K562 (cell line): ENCODE results near the gene IL34. TPM values are rescaled to one million over a fixed set of nuclear protein-coding genes. Genes with fewer than 3 reads are reported as not detected.

Source experiments
- ATAC-seq: fragments of 200-7000 bp; cut with Tn5 transposase; 3 replicates; pipeline ENCODE4 v1.9.1; 2020; ENCODE audit warnings: moderate library complexity
- BruUV-seq: library from RNA; stranded (reverse); fragments of 400-500 nt; replicated peaks from 2 replicates; lab custom pipeline; 2021; lab: Mats Ljungman, UMichigan
- CTCF ChIA-PET: fragments of 300-600 bp; formaldehyde crosslinking; extraction: SDS; loops from one replicate; lab custom pipeline; 2021; ENCODE audit warnings: low intra/inter-chr PET ratio; lab: Yijun Ruan, JAX
- POLR2A ChIA-PET: fragments of 300-600, 350-650 bp; sonication (Branson Sonifier 250); formaldehyde crosslinking; extraction: SDS; loops from one replicate; lab custom pipeline; 2021; ENCODE audit warnings: antibody characterized with exemption, inconsistent platforms; lab: Yijun Ruan, JAX
- DNase-seq, 4 experiments: peaks; one replicate each; pipeline versions ENCODE4 v3.0.0 to v3.0.0-alpha.2; 2011 to 2018; ENCODE audit warnings: low spot score in 3 of 4, mixed read lengths in 3 of 4; ENCODE audit errors: extremely low read depth in 1 of 4
- FAIRE-seq: peaks from 2 replicates; lab custom pipeline; 2011; peaks lifted over from hg19 to GRCh38; lab: Jason Lieb, UNC
- H2AFZ ChIP-seq: 2 replicates; pipeline ENCODE4 v1.6.0; 2011; ENCODE audit warnings: low read depth, low read length, control low read depth, inconsistent platforms
- H3K27ac ChIP-seq: fragments of 200-600 bp; 3 replicates; pipeline ENCODE4 v1.8.0; 2011; ENCODE audit warnings: low read depth, mild to moderate bottlenecking, control low read depth, inconsistent platforms, low read length, moderate library complexity, mixed read lengths; ENCODE audit errors: extremely low read depth
- H3K27me3 ChIP-seq, 2 experiments: fragments of 300-600 bp in 1 of 2; 2 replicates in 1 of 2; 3 replicates in 1 of 2; pipeline versions ENCODE4 v1.6.0 to v1.8.0; 2011; ENCODE audit warnings: inconsistent platforms in 2 of 2, low read length in 2 of 2, mild to moderate bottlenecking in 1 of 2, mixed read lengths in 1 of 2, moderate library complexity in 1 of 2; ENCODE audit not compliant: control insufficient read depth in 2 of 2, insufficient read depth in 2 of 2
- H3K36me3 ChIP-seq: fragments of 300-600 bp; 3 replicates; pipeline ENCODE4 v1.8.0; 2011; ENCODE audit warnings: mild to moderate bottlenecking, low read length, inconsistent platforms; ENCODE audit not compliant: control insufficient read depth, insufficient read depth
- H3K4me1 ChIP-seq, 2 experiments: fragments of 200-600 bp in 1 of 2; replicated peaks in 1 of 2; 2 replicates in 1 of 2; 3 replicates in 1 of 2; pipeline versions ENCODE4 v1.5.1 to v1.8.0; 2011; ENCODE audit warnings: inconsistent platforms in 2 of 2, low read length in 2 of 2, mild to moderate bottlenecking in 1 of 2, mixed read lengths in 1 of 2, moderate library complexity in 1 of 2; ENCODE audit not compliant: control insufficient read depth in 2 of 2, insufficient read depth in 2 of 2
- H3K4me2 ChIP-seq: 2 replicates; pipeline ENCODE4 v1.6.1; 2011; ENCODE audit warnings: low read length, control low read depth, inconsistent platforms, mixed read lengths; ENCODE audit not compliant: insufficient read depth
- H3K4me3 ChIP-seq: fragments of 200-600 bp; sonication (generic), shearing (Covaris generic); 2 replicates; pipeline ENCODE4 v1.5.1; 2016; ENCODE audit warnings: control low read depth, inconsistent platforms
- H3K79me2 ChIP-seq: fragments of 200-600 bp; 3 replicates; pipeline ENCODE4 v1.8.0; 2011; ENCODE audit warnings: low read length, inconsistent platforms; ENCODE audit not compliant: control insufficient read depth, insufficient read depth
- H3K9ac ChIP-seq, 2 experiments: 2 replicates each; pipeline versions ENCODE4 v1.6.0 to v1.6.1; 2011; ENCODE audit warnings: low read depth in 2 of 2, low read length in 2 of 2, control low read depth in 1 of 2, inconsistent platforms in 1 of 2, mild to moderate bottlenecking in 1 of 2, mixed read lengths in 1 of 2; ENCODE audit not compliant: insufficient read depth in 1 of 2
- H3K9me1 ChIP-seq: one replicate; pipeline ENCODE4 v1.6.0; 2011; ENCODE audit warnings: inconsistent platforms, mild to moderate bottlenecking, low read length, moderate library complexity; ENCODE audit not compliant: control insufficient read depth, insufficient read depth
- H3K9me3 ChIP-seq: replicated peaks from 2 replicates; pipeline ENCODE4 v1.5.1; 2011; ENCODE audit warnings: low read depth, low read length, inconsistent platforms; ENCODE audit not compliant: control insufficient read depth, insufficient read depth
- H4K20me1 ChIP-seq: replicated peaks from 2 replicates; pipeline ENCODE4 v1.6.1; 2011; ENCODE audit warnings: low read length, inconsistent platforms, mixed read lengths; ENCODE audit not compliant: control insufficient read depth, insufficient read depth
- ATF4 ChIP-seq: fragments of 450-650 bp; formaldehyde crosslinking; IDR thresholded peaks from 2 replicates; pipeline ENCODE4 v1.4.0; 2022; ENCODE audit warnings: mild to moderate bottlenecking, moderate library complexity
- BDP1 ChIP-seq: IDR thresholded peaks from 3 replicates; pipeline ENCODE4 v1.6.1; 2011; ENCODE audit not compliant: insufficient read length, insufficient read depth
- CHD1 ChIP-seq: fragments of 200-600 bp; sonication (generic); IDR thresholded peaks from one replicate; pipeline ENCODE4 v1.6.1; 2012; ENCODE audit warnings: mild to moderate bottlenecking, moderate library complexity, low read length, inconsistent platforms
- ELF4 ChIP-seq: fragments of 450-650 bp; formaldehyde crosslinking; IDR thresholded peaks from 2 replicates; pipeline ENCODE4 v1.4.0; 2022; ENCODE audit warnings: missing genetic modification characterization
- FOSL1 ChIP-seq: fragments of 200-800 bp; sonication (Bioruptor generic); conservative IDR thresholded peaks from 2 replicates; pipeline ENCODE4 v1.6.1; 2016; ENCODE audit warnings: missing genetic modification characterization, missing compliant biosample characterization
- LEF1 ChIP-seq: fragments of 450-650 bp; IDR thresholded peaks from 2 replicates; pipeline ENCODE4 v1.6.1; 2016; ENCODE audit warnings: mild to moderate bottlenecking
- SAP30 ChIP-seq: fragments of 200-600 bp; sonication (generic); IDR thresholded peaks from 2 replicates; pipeline ENCODE4 v1.6.1; 2012; ENCODE audit warnings: borderline replicate concordance, low read depth, mild to moderate bottlenecking, moderate library complexity, low read length, control low read depth, inconsistent platforms; ENCODE audit not compliant: insufficient read depth, poor library complexity, severe bottlenecking
- TCF15 ChIP-seq: fragments of 250-450 bp; sonication (Bioruptor Pico); IDR thresholded peaks from 2 replicates; pipeline ENCODE4 v1.8.0; 2022; ENCODE audit warnings: moderate library complexity, mild to moderate bottlenecking, inconsistent platforms
- TEAD2 ChIP-seq: fragments of 450-650 bp; IDR thresholded peaks from 2 replicates; pipeline ENCODE4 v1.6.1; 2016; ENCODE audit warnings: missing genetic modification characterization, control low read depth, missing compliant biosample characterization
- ZFPM2 ChIP-seq: fragments of 250-450 bp; sonication (Bioruptor Pico); IDR thresholded peaks from 2 replicates; pipeline ENCODE4 v1.5.1; 2022; ENCODE audit warnings: mild to moderate bottlenecking
- ZNF232 ChIP-seq: sonication (generic); formaldehyde crosslinking; IDR thresholded peaks from 2 replicates; pipeline ENCODE4 v1.8.0; 2022; ENCODE audit warnings: mild to moderate bottlenecking, missing genetic modification reagents
- ZNF347 ChIP-seq: fragments of 450-650 bp; formaldehyde crosslinking; IDR thresholded peaks from 2 replicates; pipeline ENCODE4 v1.4.0; 2020; ENCODE audit warnings: low read depth, mild to moderate bottlenecking, moderate library complexity
- ZNF551 ChIP-seq: fragments of 250-450 bp; sonication (Bioruptor Pico); IDR thresholded peaks from 2 replicates; pipeline ENCODE4 v1.5.0; 2021; ENCODE audit warnings: mild to moderate bottlenecking, moderate library complexity
- ZNF695 ChIP-seq: fragments of 450-650 bp; formaldehyde crosslinking; IDR thresholded peaks from 2 replicates; pipeline ENCODE4 v1.4.0; 2020; ENCODE audit warnings: mild to moderate bottlenecking, moderate library complexity
- ZNF830 ChIP-seq: fragments of 250-450 bp; sonication (Bioruptor Pico); IDR thresholded peaks from 2 replicates; pipeline ENCODE4 v1.5.0; 2021; ENCODE audit warnings: mild to moderate bottlenecking
- WGBS: fragments of 100-300 bp; shearing (Covaris generic); methylation state at CpG from one replicate; pipeline ENCODE4 v1.1.6; 2016; ENCODE audit warnings: low coverage, mixed read lengths; ENCODE audit not compliant: insufficient coverage; ENCODE audit errors: missing lambda C conversion rate; 5-methylcytosine and 5-hydroxymethylcytosine counted together
- in situ Hi-C: fragments of 300-500 bp; cut with MboI; formaldehyde crosslinking; loops from 4 replicates; pipeline ENCODE4 v1.15.0; 2018; ENCODE audit warnings: inconsistent platforms, mixed read lengths
- intact Hi-C: fragments of 100-400 bp; cut with micrococcal nuclease; formaldehyde crosslinking; loops from 2 replicates; pipeline ENCODE4 v1.14.2; 2022
- polyA plus RNA-seq, 8 experiments: library from polyadenylated mRNA; depleted of rRNA in 4 of 8; stranded (reverse) in 5 of 8; unstranded in 3 of 8; fragments of >200 nt; fragmentation: Nextera tagmentation in 2 of 8; fragmentation: Illumina TruSeq in 1 of 8; extraction: Ambion mirVana in 2 of 8; extraction: Trizol in 1 of 8; gene quantifications; 2 replicates each; pipeline versions ENCODE4 v1.2.1 to v1.2.3, GENCODE V29; 2011 to 2014; ENCODE audit warnings: inconsistent platforms in 1 of 8, missing spikeins in 1 of 8
- total RNA-seq, 7 experiments: library from RNA; depleted of rRNA in 6 of 7; stranded (reverse); fragments of >200 nt in 6 of 7; fragmentation: Illumina TruSeq in 2 of 7; extraction: Trizol in 2 of 7; gene quantifications; 2 replicates each; pipeline versions ENCODE4 v1.2.1 to v1.2.3, GENCODE V29; 2011 to 2021; ENCODE audit warnings: low replicate concordance in 1 of 7

IL34 gene
- total and polyA plus RNA-seq, 9 of the 15 experiments (the other 6 are each of a cell fraction or from before 2014, with no cell fraction given), result 0.07 to 0.18 (median 0.10) TPM; not detected in 6

- Histone ChIP-seq H4K20me1 (no peaks in the 10 kb centered on the region), H3K9me1 (peaks cover 4% of the 10 kb centered on the region), H3K4me2 (no peak overlapping the region), H2AFZ (no peak overlapping the region), H3K9me3 (no peaks in the 10 kb centered on the region), H3K9ac (peak overlapping the region in 1 of 2 experiments; percentile 83; a peak in 2 of 4 replicates), H3K4me3 (no peak overlapping the region)
- no peak for FAIRE-seq
- ChIA-PET POLR2A (interaction anchor here (0.6 to 1.0 kb wide), 3 partner anchors 13 to 21 kb away, joined by 3 to 4 read pairs (median 3); no protein-coding TSS in a partner anchor), CTCF (no interaction called here)
- intact Hi-C loops, result no loop called here
- ATAC-seq, result no peak
- in situ Hi-C loops, result no loop called here
- no TSS peak for BruUV-seq
- DNase-seq, result no peak
- TF ChIP-seq ZNF551 (CRISPR knock-in tag) (no peak), ZFPM2 (CRISPR knock-in tag) (no peak), ZNF347 (CRISPR knock-in tag) (no peak), TCF15 (CRISPR knock-in tag) (no peak), SAP30 (no peak), CHD1 (no peak), ELF4 (CRISPR knock-in tag) (no peak), ATF4 (no peak), ZNF232 (CRISPR knock-in tag) (no peak), LEF1 (no peak), ZNF695 (CRISPR knock-in tag) (no peak), ZNF830 (CRISPR knock-in tag) (no peak), BDP1 (no peak), TEAD2 (tag) (no peak), FOSL1 (no peak)
- TF ChIP-seq, all 486 proteins: peak for 0
- H3K4me1 ChIP-seq, result peaks cover 3 to 62% of the 10 kb centered on the region in 2 experiments; a peak in 3 of 5 replicates
- H3K27me3 ChIP-seq, result no peaks in the 10 kb centered on the region
- H3K36me3 ChIP-seq, result peaks cover 14% of the 10 kb centered on the region; the same call in 1 of the 3 replicates
- no peak overlapping the region for H3K27ac ChIP-seq
- no peaks in the 10 kb centered on the region for H3K79me2 ChIP-seq
- 64% methylated on average over 6 of the region's 8 CpGs for WGBS
Measured at GRCh38 chr16:70702624-70703023, 56.3 kb downstream of the IL34 start.
